H1 (cell line): ENCODE data around the gene CASR. TPM values are rescaled to one million over a fixed set of nuclear protein-coding genes. Genes with fewer than 3 reads are reported as not detected.
"Not testable (repeated sequence)": the region's sequence is repeated elsewhere in the genome, so short reads cannot be mapped to it uniquely, and the experiment has no call there.

Experiments
- CTCF ChIA-PET: fragments of 300-600 bp; sonication (Branson Sonifier 250); formaldehyde crosslinking; loops from one replicate; lab custom pipeline; 2021; ENCODE audit not compliant: partially characterized antibody; lab: Charles Lee
- POLR2A ChIA-PET: fragments of 300-600 bp; sonication (Branson Sonifier 250); formaldehyde crosslinking; loops from one replicate; lab custom pipeline; 2021; ENCODE audit warnings: inconsistent platforms; ENCODE audit not compliant: partially characterized antibody; lab: Charles Lee
- DNase-seq, 2 experiments: peaks; one replicate each; pipeline versions ENCODE4 v3.0.0 to v3.0.0-alpha.2; 2010 to 2022; ENCODE audit warnings: low spot score in 2 of 2, low read depth in 1 of 2, mixed read lengths in 1 of 2
- FAIRE-seq: peaks from 2 replicates; lab custom pipeline; 2011; peaks lifted over from hg19 to GRCh38; lab: Jason Lieb, UNC
- H2AFZ ChIP-seq: 2 replicates; pipeline ENCODE4 v1.8.1; 2012; ENCODE audit warnings: low read length, inconsistent platforms
- H2AK5ac ChIP-seq: 2 replicates; pipeline ENCODE4 v1.6.1; 2013; ENCODE audit warnings: low read depth, low read length
- H2BK120ac ChIP-seq: replicated peaks from 2 replicates; pipeline ENCODE3; 2013; ENCODE audit warnings: low read depth, low read length, inconsistent platforms
- H2BK12ac ChIP-seq: 2 replicates; pipeline ENCODE4 v1.6.1; 2013; ENCODE audit warnings: low read depth, low read length
- H2BK15ac ChIP-seq: 2 replicates; pipeline ENCODE4 v1.6.1; 2013; ENCODE audit warnings: low read length
- H2BK20ac ChIP-seq: 2 replicates; pipeline ENCODE4 v1.6.1; 2013; ENCODE audit warnings: low read length
- H2BK5ac ChIP-seq: 2 replicates; pipeline ENCODE4 v1.6.1; 2013; ENCODE audit warnings: low read depth, low read length
- H3K14ac ChIP-seq: 2 replicates; pipeline ENCODE4 v1.6.1; 2013; ENCODE audit warnings: inconsistent platforms; ENCODE audit not compliant: insufficient read length
- H3K18ac ChIP-seq: 2 replicates; pipeline ENCODE4 v1.6.1; 2013; ENCODE audit warnings: low read length; ENCODE audit errors: extremely low read depth
- H3K23ac ChIP-seq: 2 replicates; pipeline ENCODE4 v1.6.1; 2013; ENCODE audit warnings: inconsistent platforms; ENCODE audit not compliant: insufficient read length
- H3K23me2 ChIP-seq: 2 replicates; pipeline ENCODE4 v1.6.1; 2013; ENCODE audit warnings: low read depth, low read length
- H3K27ac ChIP-seq: 2 replicates; pipeline ENCODE4 v1.6.1; 2011; ENCODE audit warnings: low read depth, low read length, inconsistent platforms
- H3K27me3 ChIP-seq, 4 experiments: replicated peaks in 1 of 4; 1 replicate in 1 of 4; 2 replicates in 3 of 4; pipeline versions ENCODE4 v1.6.1 to v1.8.1; 2011 to 2013; ENCODE audit warnings: low read length in 3 of 4, mild to moderate bottlenecking in 3 of 4, inconsistent platforms in 2 of 4, mixed read lengths in 2 of 4, moderate library complexity in 1 of 4; ENCODE audit not compliant: control insufficient read depth in 3 of 4, insufficient read depth in 3 of 4; ENCODE audit errors: extremely low read depth in 1 of 4
- H3K36me3 ChIP-seq, 4 experiments: 2 replicates each; pipeline versions ENCODE4 v1.6.1 to v1.8.1; 2011 to 2013; ENCODE audit warnings: mild to moderate bottlenecking in 4 of 4, low read length in 3 of 4, moderate library complexity in 2 of 4, control low read depth in 1 of 4, inconsistent platforms in 1 of 4; ENCODE audit not compliant: insufficient read depth in 4 of 4, control insufficient read depth in 2 of 4
- H3K4ac ChIP-seq: replicated peaks from 2 replicates; pipeline ENCODE3; 2013; ENCODE audit warnings: low read length, low read depth, mixed read lengths, inconsistent platforms; ENCODE audit not compliant: insufficient read length
- H3K4me1 ChIP-seq, 4 experiments: replicated peaks in 1 of 4; 1 replicate in 1 of 4; 2 replicates in 3 of 4; pipeline versions ENCODE4 v1.6.1 to v1.8.1; 2011 to 2013; ENCODE audit warnings: low read length in 3 of 4, inconsistent platforms in 2 of 4, mixed read lengths in 1 of 4; ENCODE audit not compliant: insufficient read depth in 4 of 4, control insufficient read depth in 3 of 4
- H3K4me2 ChIP-seq, 2 experiments: 2 replicates each; pipeline versions ENCODE4 v1.6.1 to v1.8.1; 2011 to 2013; ENCODE audit warnings: low read depth in 2 of 2, low read length in 2 of 2, control low read depth in 1 of 2, inconsistent platforms in 1 of 2, mild to moderate bottlenecking in 1 of 2; ENCODE audit not compliant: insufficient read depth in 1 of 2
- H3K4me3 ChIP-seq, 4 experiments: fragments of 200-600, 300-600 bp in 1 of 4; sonication (generic), shearing (Covaris generic), sonication (Bioruptor Twin) in 1 of 4; 2 replicates each; pipeline versions ENCODE4 v1.5.1 to v1.8.1; 2011 to 2016; ENCODE audit warnings: low read length in 4 of 4, low read depth in 3 of 4, control low read depth in 2 of 4, inconsistent platforms in 2 of 4, mild to moderate bottlenecking in 2 of 4, mixed read lengths in 1 of 4, moderate library complexity in 1 of 4; ENCODE audit not compliant: insufficient read depth in 2 of 4; ENCODE audit errors: extremely low read depth in 1 of 4
- H3K56ac ChIP-seq: replicated peaks from 2 replicates; pipeline ENCODE3; 2013; ENCODE audit warnings: low read depth, mild to moderate bottlenecking, mixed read lengths, low read length, inconsistent platforms; ENCODE audit not compliant: insufficient read length
- H3K79me1 ChIP-seq: 2 replicates; pipeline ENCODE4 v1.6.1; 2013; ENCODE audit warnings: low read depth, low read length, control low read depth
- H3K79me2 ChIP-seq, 2 experiments: 2 replicates each; pipeline versions ENCODE4 v1.6.1 to v1.8.1; 2012 to 2013; ENCODE audit warnings: low read length in 2 of 2, mild to moderate bottlenecking in 2 of 2, inconsistent platforms in 1 of 2; ENCODE audit not compliant: insufficient read depth in 2 of 2, control insufficient read depth in 1 of 2
- H3K9ac ChIP-seq, 4 experiments: replicated peaks in 1 of 4; 1 replicate in 1 of 4; 2 replicates in 3 of 4; pipeline versions ENCODE4 v1.6.1 to v1.8.1; 2011 to 2013; ENCODE audit warnings: low read depth in 3 of 4, low read length in 3 of 4, control low read depth in 2 of 4, mild to moderate bottlenecking in 2 of 4, moderate library complexity in 2 of 4, inconsistent platforms in 1 of 4; ENCODE audit errors: extremely low read depth in 1 of 4
- H3K9me3 ChIP-seq, 2 experiments: 2 replicates each; pipeline versions ENCODE4 v1.6.1 to v1.8.1; 2012 to 2013; ENCODE audit warnings: mild to moderate bottlenecking in 2 of 2, moderate library complexity in 2 of 2, control low read depth in 1 of 2, inconsistent platforms in 1 of 2, low read depth in 1 of 2, low read length in 1 of 2, mixed read lengths in 1 of 2; ENCODE audit not compliant: insufficient read depth in 2 of 2
- H4K20me1 ChIP-seq, 2 experiments: replicated peaks in 1 of 2; 2 replicates each; pipeline versions ENCODE3 to v1.8.1; 2011 to 2013; ENCODE audit warnings: inconsistent platforms in 2 of 2, low read length in 2 of 2, mild to moderate bottlenecking in 1 of 2; ENCODE audit not compliant: insufficient read depth in 2 of 2, control insufficient read depth in 1 of 2
- H4K5ac ChIP-seq: 2 replicates; pipeline ENCODE4 v1.6.1; 2013; ENCODE audit warnings: low read length, low read depth, mixed read lengths, inconsistent platforms; ENCODE audit not compliant: insufficient read length
- H4K8ac ChIP-seq: 2 replicates; pipeline ENCODE4 v1.8.0; 2013; ENCODE audit warnings: mild to moderate bottlenecking, moderate library complexity, low read length, inconsistent platforms; ENCODE audit not compliant: insufficient read depth; ENCODE audit errors: extremely low read depth
- H4K91ac ChIP-seq: replicated peaks from 2 replicates; pipeline ENCODE3; 2013; ENCODE audit warnings: low read length, mixed read lengths, inconsistent platforms; ENCODE audit not compliant: insufficient read length
- whole genome bisulfite sequencing, 2 experiments: shearing (Covaris generic) in 1 of 2; methylation state at CpG; one replicate each; pipeline versions ENCODE4 v1.1.6 to v1.1.7; 2013 to 2015; ENCODE audit warnings: low lambda C conversion rate in 2 of 2, mixed read lengths in 2 of 2, inconsistent platforms in 1 of 2, low coverage in 1 of 2, missing lambda C conversion rate in 1 of 2; ENCODE audit not compliant: insufficient replicate concordance in 2 of 2, insufficient coverage in 1 of 2, insufficient read length in 1 of 2; ENCODE audit errors: extremely low coverage in 1 of 2, missing lambda C conversion rate in 1 of 2; 5-methylcytosine and 5-hydroxymethylcytosine counted together
- polyA plus RNA-seq, 7 experiments: library from polyadenylated mRNA; depleted of rRNA in 3 of 7; stranded (reverse) in 5 of 7; unstranded in 2 of 7; fragments of >200 nt in 5 of 7; fragments of 200-250 nt in 2 of 7; gene quantifications; 1 replicate in 5 of 7; 2 replicates in 1 of 7; 4 replicates in 1 of 7; pipeline versions ENCODE4 v1.2.1 to v1.2.3, GENCODE V29; 2011 to 2013; ENCODE audit warnings: missing spikeins in 2 of 7, mixed read lengths in 2 of 7
- total RNA-seq: library from RNA; stranded (reverse); fragmentation: NEBNext Ultra II Directional; extraction: Animal tissue kit (Norgen Biotek cat#: 25700); gene quantifications from 2 replicates; pipeline ENCODE4 v1.2.1, GENCODE V29; 2021

The CASR gene
- total and polyA plus RNA-seq, 2 of the 8 experiments (the other 6 are each of a cell fraction or from before 2014, with no cell fraction given), result 0.36 to 0.58 TPM

- not testable (repeated sequence) for FAIRE-seq
These were observed 12.1 kb upstream of the CASR start for GRCh38 chr3:122171361-122171760.

More at GRCh38 chr3:122171361-122171760, 12.1 kb upstream of the CASR start:
- H2BK12ac ChIP-seq, H3K23me2 ChIP-seq, H3K56ac ChIP-seq, H3K27ac ChIP-seq, H4K91ac ChIP-seq, H3K27me3 ChIP-seq, H3K4ac ChIP-seq, H2AFZ ChIP-seq, H2BK20ac ChIP-seq, H3K4me3 ChIP-seq, H3K79me1 ChIP-seq, H3K4me2 ChIP-seq, H2BK120ac ChIP-seq, H3K36me3 ChIP-seq, H3K9me3 ChIP-seq, H4K5ac ChIP-seq, H2BK5ac ChIP-seq, H3K9ac ChIP-seq, H2BK15ac ChIP-seq, POLR2A ChIA-PET, H3K4me1 ChIP-seq, H4K20me1 ChIP-seq, CTCF ChIA-PET, H2AK5ac ChIP-seq, H3K79me2 ChIP-seq, H4K8ac ChIP-seq, H3K18ac ChIP-seq, H3K23ac ChIP-seq, H3K14ac ChIP-seq, DNase-seq: not testable (repeated sequence)
- WGBS, 2 experiments, result 80% methylated on average over 1 of the region's 2 CpGs; no CpG with 5 or more reads in 1 of the 2 experiments
